Heart left ventricle (tissue), 13 donors: Measurements from ENCODE around the gene SESN1.
"Not testable (repeated sequence)": the region's sequence is repeated elsewhere in the genome, so short reads cannot be mapped to it uniquely, and the experiment has no call there.

Experiments used
- CTCF ChIP-seq, 12 donors: fragments of 200-600 bp; sonication (generic) in 4 of 12; IDR thresholded peaks; one replicate each; pipeline versions ENCODE4 v1.5.0 to v1.8.0; 2018 to 2022; ENCODE audit warnings: antibody characterized with exemption in 12 of 12, mild to moderate bottlenecking in 5 of 12
- POLR2A ChIP-seq, 2 donors: fragments of 450-650 bp; IDR thresholded peaks; one replicate each; pipeline ENCODE4 v1.6.1; 2017; ENCODE audit warnings: antibody characterized with exemption in 2 of 2, mild to moderate bottlenecking in 2 of 2, moderate library complexity in 2 of 2
- donor health status: ischemic (EF 13 %, LVEDD 7.1; RV severe dilation, severe dysfunction).
- donor health status: DM: no; HTN: yes; CAD: no.
- donor health status: DM: no; HTN: no; CAD: no.
- donor health status: ischemic (EF 25% LVEDD 6.9; RV normal size, moderate dysfunction).
- donor health status: ischemic (EF 25% LVEDD 5.7; RV mildly dilated, moderate dysfunction).
- donor health status: ischemic (EF 35%, LVEDD 5.7; RV mildly dilated, moderate dysfunction).
- donor health status: nonischemic (EF 11% LVEDD 7.7; RV severe dilation, severe dysfunction).
- donor health status: DM: yes; HTN: yes; CAD: no.
- donor health status: PGD.
- donor health status: ischemic (EF 29% LVEDD 5.4; RV normal size, mild dysfunction).
- donor health status: nonischemic (EF 23%, LVEDD 6.1; RV moderate dilation, normal function).

- TF ChIP-seq POLR2A, CTCF (IDR thresholded peaks at IDR 0.05): not testable (repeated sequence)
Observed at GRCh38 chr6:109136039-109136438, 41.4 kb upstream of the SESN1 start.
